Activated CD8-positive, alpha-beta T cell treated with anti-CD3 and anti-CD28 coated beads for 36 hours (primary cell): ENCODE measurements around the gene IFI6. TPM values are rescaled to one million over a fixed set of nuclear protein-coding genes. Genes with fewer than 3 reads are reported as not detected.

Source experiments
- ATAC-seq: fragments of 200-7000 bp; cut with Tn5 transposase; one replicate; pipeline ENCODE4 v1.10.0; 2021; ENCODE audit warnings: mild to moderate bottlenecking, moderate library complexity
- CTCF ChIA-PET: fragments of 350-600 bp; sonication (Branson Sonifier 250); formaldehyde crosslinking; loops from one replicate; lab custom pipeline; 2021; ENCODE audit warnings: antibody characterized with exemption; lab: Charles Lee
- POLR2A ChIA-PET: fragments of 350-600 bp; sonication (Branson Sonifier 250); formaldehyde crosslinking; loops from one replicate; lab custom pipeline; 2021; ENCODE audit warnings: antibody characterized with exemption; lab: Charles Lee
- DNase-seq: peaks from one replicate; pipeline ENCODE4 v3.0.0-alpha.2; 2020
- H3K27ac Mint-ChIP-seq: one replicate; pipeline ENCODE4 v1.8.0; 2021; ENCODE audit warnings: mild to moderate bottlenecking, mixed read lengths
- H3K27me3 Mint-ChIP-seq: one replicate; pipeline ENCODE4 v1.8.0; 2021; ENCODE audit warnings: mixed read lengths
- H3K36me3 Mint-ChIP-seq: one replicate; pipeline ENCODE4 v1.8.0; 2021; ENCODE audit warnings: low read depth, mixed read lengths
- H3K4me1 Mint-ChIP-seq: one replicate; pipeline ENCODE4 v1.8.0; 2021; ENCODE audit warnings: low read depth, mixed read lengths
- H3K4me3 Mint-ChIP-seq: one replicate; pipeline ENCODE4 v1.8.0; 2021; ENCODE audit warnings: mild to moderate bottlenecking, moderate library complexity, mixed read lengths
- H3K9me3 Mint-ChIP-seq: one replicate; pipeline ENCODE4 v1.8.0; 2021; ENCODE audit warnings: mixed read lengths
- intact Hi-C: fragments of 100-400 bp; cut with micrococcal nuclease; formaldehyde crosslinking; loops from one replicate; pipeline ENCODE4 v1.10.0; 2022
- total RNA-seq, 2 experiments: library from RNA; stranded (reverse); gene quantifications; one replicate each; pipeline ENCODE4 v1.2.3, GENCODE V29; 2021
- TF ChIP-seq, protein P1 (sequence below): fragments of 200-600 bp; IDR thresholded peaks from one replicate; pipeline ENCODE4 v1.8.0; 2022; ENCODE audit warnings: antibody characterized with exemption, mild to moderate bottlenecking

The IFI6 gene
- total RNA-seq, 2 experiments from 2014 or later = 31.6 to 32.1 TPM

DNA sequence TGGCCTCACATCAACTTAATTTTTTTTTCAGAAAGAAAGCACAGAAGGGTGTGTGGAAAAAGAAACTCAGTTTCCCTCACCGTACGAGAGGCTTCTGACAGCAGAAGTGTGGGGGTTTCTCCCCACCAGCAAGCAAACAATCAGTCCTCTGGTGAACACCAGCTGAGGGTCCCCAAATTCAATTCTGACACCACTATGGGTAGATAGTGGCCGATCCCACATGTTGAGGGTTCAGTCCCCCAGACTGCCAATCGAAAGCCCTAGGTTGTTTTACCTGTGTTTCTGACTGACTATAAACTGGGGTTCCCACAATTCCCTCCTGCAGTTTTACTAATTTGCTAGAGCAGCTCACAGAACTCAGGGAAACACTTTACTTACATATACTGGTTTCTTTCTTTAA, 2.1 kb downstream of the IFI6 start:
- Mint-ChIP-seq H3K4me3 (peak overlapping the region; percentile 81), H3K36me3 (peaks cover 5% of the 10 kb centered on the region), H3K27me3 (no peaks in the 10 kb centered on the region), H3K4me1 (peaks cover 37% of the 10 kb centered on the region), H3K27ac (no peak overlapping the region), H3K9me3 (no peaks in the 10 kb centered on the region)
- POLR2A ChIA-PET = interaction anchor here (0.6 to 2.7 kb wide), 8 partner anchors 16 to 414 kb away, joined by 3 to 7 read pairs (median 4); partner anchors contain the start of gene FAM76A
- intact Hi-C loops = loop anchor here (10.0 kb wide), 2 partner anchors 145 to 275 kb away; partner anchors contain the start of gene GPR3
- DNase-seq = no peak
- CTCF ChIA-PET = interaction anchor here (0.6 to 12.9 kb wide), 72 partner anchors 9 to 1207 kb away, joined by 3 to 533 read pairs (median 4); partner anchors contain the start of genes AHDC1, FAM76A, SLC9A1 and STX12
- TF ChIP-seq, protein P1, sequence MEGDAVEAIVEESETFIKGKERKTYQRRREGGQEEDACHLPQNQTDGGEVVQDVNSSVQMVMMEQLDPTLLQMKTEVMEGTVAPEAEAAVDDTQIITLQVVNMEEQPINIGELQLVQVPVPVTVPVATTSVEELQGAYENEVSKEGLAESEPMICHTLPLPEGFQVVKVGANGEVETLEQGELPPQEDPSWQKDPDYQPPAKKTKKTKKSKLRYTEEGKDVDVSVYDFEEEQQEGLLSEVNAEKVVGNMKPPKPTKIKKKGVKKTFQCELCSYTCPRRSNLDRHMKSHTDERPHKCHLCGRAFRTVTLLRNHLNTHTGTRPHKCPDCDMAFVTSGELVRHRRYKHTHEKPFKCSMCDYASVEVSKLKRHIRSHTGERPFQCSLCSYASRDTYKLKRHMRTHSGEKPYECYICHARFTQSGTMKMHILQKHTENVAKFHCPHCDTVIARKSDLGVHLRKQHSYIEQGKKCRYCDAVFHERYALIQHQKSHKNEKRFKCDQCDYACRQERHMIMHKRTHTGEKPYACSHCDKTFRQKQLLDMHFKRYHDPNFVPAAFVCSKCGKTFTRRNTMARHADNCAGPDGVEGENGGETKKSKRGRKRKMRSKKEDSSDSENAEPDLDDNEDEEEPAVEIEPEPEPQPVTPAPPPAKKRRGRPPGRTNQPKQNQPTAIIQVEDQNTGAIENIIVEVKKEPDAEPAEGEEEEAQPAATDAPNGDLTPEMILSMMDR = no peak
- no peak for ATAC-seq

- TF ChIP-seq, protein P1 = peak; percentile 95
- intact Hi-C loops = loop anchor here (10.0 kb wide), 2 partner anchors 144 to 274 kb away; partner anchors contain the start of gene GPR3
- ATAC-seq = peak; percentile 55
- H3K36me3 Mint-ChIP-seq = peaks cover 5% of the 10 kb centered on the region
- H3K27me3 Mint-ChIP-seq = no peaks in the 10 kb centered on the region
- H3K4me1 Mint-ChIP-seq = peaks cover 37% of the 10 kb centered on the region
- ChIA-PET POLR2A (interaction anchor here (0.6 to 2.7 kb wide), 7 partner anchors 16 to 413 kb away, joined by 3 to 7 read pairs (median 3); partner anchors contain the start of gene FAM76A), CTCF (interaction anchor here (0.5 to 12.9 kb wide), 72 partner anchors 9 to 541 kb away, joined by 3 to 533 read pairs (median 4); partner anchors contain the start of genes AHDC1, FAM76A, SLC9A1 and STX12)
- H3K4me3 Mint-ChIP-seq = peak overlapping the region; percentile 81
- peak; percentile 91 for DNase-seq
- H3K27ac Mint-ChIP-seq = peak overlapping the region; percentile 59
- H3K9me3 Mint-ChIP-seq = no peaks in the 10 kb centered on the region
Measured at GRCh38 chr1:27668808-27669723, 2.9 kb downstream of the IFI6 start.

DNA sequence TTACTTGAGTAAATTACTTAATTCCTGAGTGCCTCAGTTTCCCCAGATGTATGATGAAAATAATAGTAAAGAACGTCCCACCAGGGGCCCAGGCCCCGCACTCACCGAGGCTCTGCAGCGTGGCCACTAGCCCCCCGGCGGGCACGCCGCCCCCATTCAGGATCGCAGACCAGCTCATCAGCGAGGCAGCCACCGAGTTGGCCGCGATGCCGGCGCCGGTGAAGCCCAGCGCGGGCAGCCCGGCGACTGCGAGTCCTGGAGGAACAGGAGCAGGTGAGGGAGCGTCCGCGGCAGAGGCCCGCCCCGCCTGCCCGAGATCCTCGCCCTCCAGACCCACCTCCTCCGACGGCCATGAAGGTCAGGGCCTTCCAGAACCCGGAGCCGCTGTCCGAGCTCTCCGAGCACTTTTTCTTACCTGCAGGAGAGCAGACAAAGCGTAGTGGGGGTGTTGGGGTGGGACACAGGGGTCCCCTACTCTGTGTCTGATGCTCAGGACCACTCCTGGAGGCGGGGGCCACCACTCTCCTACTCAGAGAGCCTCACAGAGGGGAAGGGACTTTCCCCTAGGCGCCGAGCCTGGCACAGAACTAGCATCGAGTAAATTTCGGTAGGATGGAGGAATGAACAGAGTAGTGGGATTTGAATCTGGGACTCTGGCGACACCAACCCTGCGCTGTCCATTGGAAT, 3.7 kb downstream of the IFI6 start:
- Mint-ChIP-seq H3K4me3 (no peak overlapping the region), H3K36me3 (peaks cover 5% of the 10 kb centered on the region), H3K27ac (no peak overlapping the region), H3K4me1 (peaks cover 38% of the 10 kb centered on the region), H3K9me3 (no peaks in the 10 kb centered on the region), H3K27me3 (no peaks in the 10 kb centered on the region)
- DNase-seq (no peak), ATAC-seq (no peak)
- ChIA-PET CTCF (interaction anchor here (1.6 to 12.9 kb wide), 2 partner anchors 57 to 112 kb away, joined by 4 to 533 read pairs; partner anchors contain the start of gene AHDC1), POLR2A (interaction anchor here (0.7 kb wide), 1 partner anchor 304 kb away, joined by 3 read pairs; no protein-coding TSS in a partner anchor)
- TF ChIP-seq, protein P1 = no peak
- intact Hi-C loops = loop anchor here (10.0 kb wide), 2 partner anchors 143 to 273 kb away; partner anchors contain the start of gene GPR3

DNA sequence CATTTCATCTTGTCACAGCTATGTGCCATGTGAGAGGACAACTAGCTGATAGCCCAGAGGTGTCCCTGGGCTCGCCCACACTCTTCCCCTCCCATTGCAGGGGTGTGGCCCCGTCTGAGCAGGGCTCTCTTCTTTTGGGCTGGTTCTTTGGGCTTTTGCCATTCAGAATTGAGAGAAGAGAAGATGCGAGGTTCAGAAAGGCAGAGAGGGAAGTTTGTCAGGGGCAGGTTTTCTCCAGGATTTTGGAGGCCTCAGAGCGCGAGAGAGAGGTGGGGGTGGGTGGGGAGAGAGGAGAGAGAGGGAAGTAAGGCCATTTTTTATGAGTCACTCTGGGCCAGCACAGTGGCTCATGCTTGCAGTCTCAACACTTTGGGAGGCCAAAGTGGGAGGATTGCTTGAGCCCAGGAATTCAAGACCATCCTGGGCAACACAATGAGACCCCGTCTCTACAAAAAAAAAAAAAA, 5.2 kb downstream of the IFI6 start:
- ChIA-PET CTCF (interaction anchor here (1.6 to 12.9 kb wide), 2 partner anchors 56 to 110 kb away, joined by 4 to 533 read pairs; partner anchors contain the start of gene AHDC1), POLR2A (interaction anchor here (6.9 kb wide), 1 partner anchor 54 kb away, joined by 98 read pairs; no protein-coding TSS in a partner anchor)
- no peak for ATAC-seq
- H3K27ac Mint-ChIP-seq = no peak overlapping the region
- no peaks in the 10 kb centered on the region for H3K9me3 Mint-ChIP-seq
- peaks cover 5% of the 10 kb centered on the region for H3K36me3 Mint-ChIP-seq
- intact Hi-C loops = loop anchor here (10.0 kb wide), 2 partner anchors 142 to 272 kb away; partner anchors contain the start of gene GPR3
- DNase-seq = no peak
- no peaks in the 10 kb centered on the region for H3K27me3 Mint-ChIP-seq
- H3K4me3 Mint-ChIP-seq = no peak overlapping the region
- H3K4me1 Mint-ChIP-seq = peaks cover 43% of the 10 kb centered on the region
- TF ChIP-seq, protein P1 = no peak
